Tibial artery (tissue), 4 donors: ENCODE data around the gene ITGA2.

Source experiments
- DNase-seq, 2 donors: peaks; one replicate each; pipeline ENCODE4 v3.0.0-alpha.2; 2019
- H3K27ac ChIP-seq, 2 donors: fragments of 200-600 bp; sonication (generic) in 1 of 2; 1 replicate in 1 of 2; 2 replicates in 1 of 2; pipeline ENCODE4 v1.5.1; 2018 to 2019; ENCODE audit warnings: mild to moderate bottlenecking in 1 of 2
- H3K27me3 ChIP-seq, 2 donors: fragments of 200-600 bp; sonication (generic) in 1 of 2; one replicate each; pipeline versions ENCODE4 v1.5.1 to v1.6.0; 2016 to 2019
- H3K36me3 ChIP-seq, 3 donors: fragments of 200-600 bp; sonication (generic) in 2 of 3; one replicate each; pipeline ENCODE4 v1.5.1; 2016 to 2019; ENCODE audit warnings: mild to moderate bottlenecking in 2 of 3
- H3K4me1 ChIP-seq, 4 donors: fragments of 200-600 bp; sonication (generic) in 2 of 4; 1 replicate in 3 of 4; 2 replicates in 1 of 4; pipeline ENCODE4 v1.5.1; 2016 to 2019
- H3K4me3 ChIP-seq, 2 donors: fragments of 200-600 bp; sonication (generic) in 1 of 2; 1 replicate in 1 of 2; 2 replicates in 1 of 2; pipeline ENCODE4 v1.5.1; 2018 to 2019; ENCODE audit warnings: mild to moderate bottlenecking in 2 of 2
- H3K9me3 ChIP-seq, 3 donors: fragments of 200-600 bp; sonication (generic) in 1 of 3; one replicate each; pipeline ENCODE4 v1.5.1; 2016 to 2019
- intact Hi-C: fragments of 100-400 bp; cut with DNase I; formaldehyde crosslinking; loops from one replicate; pipeline ENCODE4 v1.15.0; 2023; ENCODE audit warnings: low total_unique reads
- TF ChIP-seq, protein P1 (sequence below), 2 experiments: fragments of 200-600 bp in 1 of 2; fragments of 450-650 bp in 1 of 2; IDR thresholded peaks; one replicate each; pipeline ENCODE4 v1.5.1; 2017 to 2019; ENCODE audit warnings: antibody characterized with exemption in 2 of 2, mild to moderate bottlenecking in 1 of 2, moderate library complexity in 1 of 2

Gene ITGA2

DNA sequence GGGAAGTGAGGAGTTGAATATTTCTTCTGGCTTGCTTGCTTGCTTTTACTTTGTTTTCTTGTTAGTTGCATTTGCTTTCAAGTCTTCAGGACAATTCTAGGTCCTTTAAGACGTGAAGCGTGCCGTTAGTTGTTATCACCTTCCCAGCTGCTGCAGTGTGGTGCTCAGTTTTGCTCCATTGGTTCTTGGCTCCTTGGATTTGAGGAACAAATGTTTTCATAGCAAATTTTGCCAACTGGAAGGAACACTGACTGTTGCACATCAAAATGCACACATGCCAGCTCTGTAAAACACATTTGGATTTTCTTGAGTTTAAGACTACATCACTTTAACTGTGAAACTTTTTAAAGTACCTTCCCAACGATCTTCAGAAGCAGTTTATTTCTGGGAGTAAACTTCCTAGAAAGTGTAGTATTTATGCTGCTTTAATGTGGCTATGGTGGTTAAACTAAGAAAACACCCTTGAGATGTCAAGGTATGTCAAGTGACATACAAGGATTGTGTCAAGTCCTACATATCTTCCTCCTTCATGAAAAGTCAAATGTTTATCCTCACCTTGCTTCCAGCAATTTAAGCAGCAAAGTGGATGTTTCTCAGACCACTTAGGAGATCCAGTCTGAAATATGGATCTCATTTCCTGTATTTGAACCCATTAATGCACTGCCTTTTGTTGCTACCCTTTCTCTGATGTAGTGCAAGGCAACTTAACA lies 95.5 kb downstream of the ITGA2 start:
- no peak for DNase-seq
- Histone ChIP-seq H3K27ac (no peak overlapping the region), H3K4me1 (peaks cover 0 to 4% (median 0%) of the 10 kb centered on the region in 4 donors), H3K36me3 (peaks cover 0 to 9% (median 0%) of the 10 kb centered on the region in 3 donors), H3K9me3 (no peaks in the 10 kb centered on the region), H3K27me3 (no peaks in the 10 kb centered on the region), H3K4me3 (no peak overlapping the region)
- TF ChIP-seq, protein P1, sequence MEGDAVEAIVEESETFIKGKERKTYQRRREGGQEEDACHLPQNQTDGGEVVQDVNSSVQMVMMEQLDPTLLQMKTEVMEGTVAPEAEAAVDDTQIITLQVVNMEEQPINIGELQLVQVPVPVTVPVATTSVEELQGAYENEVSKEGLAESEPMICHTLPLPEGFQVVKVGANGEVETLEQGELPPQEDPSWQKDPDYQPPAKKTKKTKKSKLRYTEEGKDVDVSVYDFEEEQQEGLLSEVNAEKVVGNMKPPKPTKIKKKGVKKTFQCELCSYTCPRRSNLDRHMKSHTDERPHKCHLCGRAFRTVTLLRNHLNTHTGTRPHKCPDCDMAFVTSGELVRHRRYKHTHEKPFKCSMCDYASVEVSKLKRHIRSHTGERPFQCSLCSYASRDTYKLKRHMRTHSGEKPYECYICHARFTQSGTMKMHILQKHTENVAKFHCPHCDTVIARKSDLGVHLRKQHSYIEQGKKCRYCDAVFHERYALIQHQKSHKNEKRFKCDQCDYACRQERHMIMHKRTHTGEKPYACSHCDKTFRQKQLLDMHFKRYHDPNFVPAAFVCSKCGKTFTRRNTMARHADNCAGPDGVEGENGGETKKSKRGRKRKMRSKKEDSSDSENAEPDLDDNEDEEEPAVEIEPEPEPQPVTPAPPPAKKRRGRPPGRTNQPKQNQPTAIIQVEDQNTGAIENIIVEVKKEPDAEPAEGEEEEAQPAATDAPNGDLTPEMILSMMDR (IDR thresholded peaks at IDR 0.05), result no peak
- intact Hi-C loops, result no loop called here

DNA sequence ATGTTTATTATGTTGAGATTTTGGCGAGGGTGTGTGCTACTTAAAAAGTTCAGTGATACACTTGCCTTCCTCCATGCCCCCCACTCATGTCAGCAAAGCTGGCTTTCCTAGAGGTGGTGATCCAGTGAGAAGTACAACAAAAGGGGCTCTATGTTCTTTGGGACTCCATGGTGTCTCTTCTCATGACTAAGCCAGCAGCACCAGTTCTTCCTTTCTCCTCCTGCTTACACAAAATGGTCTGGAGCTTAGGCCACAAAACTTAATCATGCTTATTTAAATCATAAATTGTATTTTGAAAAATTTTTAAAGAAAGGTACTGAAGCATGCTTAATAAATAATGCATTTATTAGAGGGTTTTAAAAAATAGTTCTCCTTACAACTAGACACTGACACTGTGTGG lies 98.0 kb downstream of the ITGA2 start:
- H3K27ac ChIP-seq, result no peak overlapping the region
- H3K4me1 ChIP-seq, result peaks cover 0 to 21% (median 3%) of the 10 kb centered on the region in 4 donors
- TF ChIP-seq, protein P1 (IDR thresholded peaks at IDR 0.05), result no peak
- DNase-seq, result no peak
- intact Hi-C loops, result no loop called here
- no peaks in the 10 kb centered on the region for H3K36me3 ChIP-seq
- H3K27me3 ChIP-seq, result no peaks in the 10 kb centered on the region
- H3K9me3 ChIP-seq, result no peaks in the 10 kb centered on the region
- no peak overlapping the region for H3K4me3 ChIP-seq

DNA sequence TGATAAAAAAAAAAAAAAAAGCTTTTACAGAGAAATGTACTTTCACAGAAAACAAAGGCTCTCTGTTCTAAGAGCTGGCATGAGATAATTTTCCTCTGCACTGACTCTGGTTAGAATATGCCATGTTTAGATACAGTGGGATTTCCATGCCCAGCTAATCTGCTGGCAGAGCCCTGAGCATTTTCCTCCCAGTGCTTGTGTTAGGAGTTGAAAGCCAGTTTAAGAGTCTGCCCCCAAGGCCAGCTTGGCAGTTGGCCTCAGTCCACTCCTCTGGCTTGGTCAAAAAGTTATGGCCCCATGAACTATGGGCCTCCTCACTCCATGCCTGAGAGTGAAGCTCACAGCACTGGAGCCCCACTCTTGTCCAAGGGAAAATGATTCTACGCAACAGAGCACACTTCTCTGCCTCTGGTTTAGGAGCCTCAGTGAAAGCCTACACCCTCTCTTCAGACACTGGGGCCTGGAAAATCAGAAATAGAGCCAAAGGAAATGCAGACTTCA lies 98.5 kb downstream of the ITGA2 start:
- H3K27me3 ChIP-seq, result no peaks in the 10 kb centered on the region
- H3K4me3 ChIP-seq, result no peak overlapping the region
- H3K9me3 ChIP-seq, result no peaks in the 10 kb centered on the region
- no peak overlapping the region for H3K27ac ChIP-seq
- peaks cover 0 to 21% (median 3%) of the 10 kb centered on the region in 4 donors for H3K4me1 ChIP-seq
- H3K36me3 ChIP-seq, result no peaks in the 10 kb centered on the region
- DNase-seq, result no peak
- intact Hi-C loops, result no loop called here
- TF ChIP-seq, protein P1 (IDR thresholded peaks at IDR 0.05), result no peak

DNA sequence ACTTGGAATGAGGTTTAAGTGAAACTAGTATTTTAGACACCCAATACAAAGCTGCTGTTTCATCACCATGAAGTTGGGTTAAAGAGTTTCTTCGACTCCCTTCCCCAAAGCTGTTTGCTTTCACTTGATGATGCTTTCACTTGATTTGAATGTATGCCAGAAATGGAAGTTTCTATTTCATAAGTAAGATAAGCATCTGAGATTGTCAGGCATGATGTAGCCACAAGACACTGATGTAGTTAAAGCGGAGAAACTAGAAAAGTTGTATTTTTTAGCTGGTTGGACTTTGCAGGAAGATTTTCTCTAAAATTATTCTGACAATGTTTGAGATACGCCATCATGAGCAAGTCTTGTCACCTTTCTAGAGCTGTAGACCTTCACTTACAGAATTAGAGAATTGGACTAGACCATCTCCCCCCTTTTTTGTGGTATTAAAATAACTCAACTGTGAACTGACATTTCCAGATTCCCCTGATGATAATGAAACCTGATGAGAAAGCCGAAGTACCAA lies 100.4 kb downstream of the ITGA2 start:
- Histone ChIP-seq H3K4me1 (peaks cover 0 to 21% (median 3%) of the 10 kb centered on the region in 4 donors), H3K36me3 (no peaks in the 10 kb centered on the region), H3K9me3 (no peaks in the 10 kb centered on the region), H3K27ac (no peak overlapping the region), H3K4me3 (no peak overlapping the region), H3K27me3 (no peaks in the 10 kb centered on the region)
- TF ChIP-seq, protein P1 (IDR thresholded peaks at IDR 0.05), result no peak
- intact Hi-C loops, result no loop called here
- no peak for DNase-seq

DNA sequence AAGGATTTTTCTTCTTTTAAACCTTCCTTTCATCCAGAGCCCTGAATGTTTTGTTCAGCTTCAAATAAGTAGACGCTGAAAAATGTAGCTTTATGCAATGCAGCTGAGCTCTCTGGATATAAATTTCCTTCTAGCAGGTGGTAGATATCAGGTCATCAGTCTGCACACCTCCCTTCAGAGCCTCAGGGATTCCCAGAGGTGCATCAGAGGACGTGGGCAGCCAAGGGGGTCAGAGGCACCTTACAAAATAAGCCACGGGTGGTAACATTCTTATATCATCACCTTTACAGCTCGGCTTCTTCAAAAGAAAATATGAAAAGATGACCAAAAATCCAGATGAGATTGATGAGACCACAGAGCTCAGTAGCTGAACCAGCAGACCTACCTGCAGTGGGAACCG lies 101.1 kb downstream of the ITGA2 start:
- no peaks in the 10 kb centered on the region for H3K36me3 ChIP-seq
- TF ChIP-seq, protein P1 (IDR thresholded peaks at IDR 0.05), result no peak
- DNase-seq, result no peak
- no peak overlapping the region for H3K27ac ChIP-seq
- H3K4me1 ChIP-seq, result peaks cover 0 to 21% (median 3%) of the 10 kb centered on the region in 4 donors
- no peaks in the 10 kb centered on the region for H3K9me3 ChIP-seq
- intact Hi-C loops, result no loop called here
- H3K4me3 ChIP-seq, result no peak overlapping the region
- no peaks in the 10 kb centered on the region for H3K27me3 ChIP-seq
